HCT116 (cell line): ENCODE data around the gene TAMALIN. TPM values are rescaled to one million over a fixed set of nuclear protein-coding genes. Genes with fewer than 3 reads are reported as not detected.
A peak's percentile ranks its signal among the peaks of the same experiment; 100 is the strongest.

ENCODE experiments used
- ATAC-seq: fragments of 200-7000 bp; cut with Tn5 transposase; 2 replicates; pipeline ENCODE4 v1.9.1; 2020; ENCODE audit warnings: mild to moderate bottlenecking, moderate library complexity
- BruUV-seq: library from RNA; stranded (reverse); fragments of 400-500 nt; replicated peaks from 2 replicates; lab custom pipeline; 2021; lab: Mats Ljungman, UMichigan
- CTCF ChIA-PET: fragments of 300-600 bp; sonication (Branson Sonifier 250); formaldehyde crosslinking; loops from one replicate; lab custom pipeline; 2021; ENCODE audit warnings: antibody characterized with exemption; lab: Charles Lee
- POLR2A ChIA-PET: fragments of 300-600, 350-600 bp; sonication (Branson Sonifier 250); formaldehyde crosslinking; loops from one replicate; lab custom pipeline; 2021; ENCODE audit warnings: antibody characterized with exemption; lab: Charles Lee
- RAD21 ChIA-PET, 2 experiments: fragments of 300-600 bp; sonication (Branson Sonifier 250); formaldehyde crosslinking; loops; one replicate each; lab custom pipeline; 2023; ENCODE audit warnings: low total read pairs in 2 of 2; ENCODE audit not compliant: uncharacterized antibody in 2 of 2, unreplicated experiment in 2 of 2, low non-redundant PET in 1 of 2; lab: Charles Lee
- DNase-seq: peaks from one replicate; pipeline ENCODE4 v3.0.0-alpha.2; 2010; ENCODE audit warnings: low read depth, low spot score
- H2AFZ ChIP-seq: fragments of 200-600 bp; shearing (Covaris generic), sonication (generic); 2 replicates; pipeline ENCODE4 v1.6.1; 2017; ENCODE audit warnings: low read depth, mixed run types, mixed read lengths, antibody characterized with exemption, low read length; ENCODE audit not compliant: poor library complexity, severe bottlenecking
- H3K27ac ChIP-seq: 2 replicates; pipeline ENCODE4 v1.5.1; 2012; ENCODE audit warnings: low read depth, low read length
- H3K27me3 ChIP-seq: fragments of 200-600 bp; sonication (generic); 2 replicates; pipeline ENCODE4 v1.6.1; 2016; ENCODE audit warnings: mixed run types, low read length, mixed read lengths; ENCODE audit not compliant: insufficient read depth
- H3K36me3 ChIP-seq, 2 experiments: fragments of 200-500 bp in 1 of 2; fragments of 200-600 bp in 1 of 2; sonication (Bioruptor generic) in 1 of 2; sonication (generic) in 1 of 2; 2 replicates each; pipeline versions ENCODE4 v1.5.1 to v1.6.1; 2014 to 2016; ENCODE audit warnings: low read length in 2 of 2, inconsistent platforms in 1 of 2, mixed read lengths in 1 of 2, mixed run types in 1 of 2; ENCODE audit not compliant: insufficient read depth in 2 of 2, control insufficient read depth in 1 of 2
- H3K4me1 ChIP-seq, 2 experiments: fragments of 200-600 bp in 1 of 2; sonication (generic) in 1 of 2; 2 replicates each; pipeline versions ENCODE4 v1.5.1 to v1.6.1; 2012 to 2017; ENCODE audit warnings: low read length in 2 of 2, inconsistent platforms in 1 of 2, mild to moderate bottlenecking in 1 of 2, mixed read lengths in 1 of 2, mixed run types in 1 of 2, moderate library complexity in 1 of 2; ENCODE audit not compliant: insufficient read depth in 2 of 2, control insufficient read depth in 1 of 2
- H3K4me2 ChIP-seq: fragments of 200-600 bp; sonication (generic); 2 replicates; pipeline ENCODE4 v1.6.1; 2017; ENCODE audit warnings: mixed run types, low read length, mixed read lengths
- H3K4me3 ChIP-seq, 2 experiments: fragments of 200-600 bp in 1 of 2; sonication (generic) in 1 of 2; replicated peaks in 1 of 2; 2 replicates each; pipeline ENCODE4 v1.5.1; 2011 to 2016; ENCODE audit warnings: low read length in 2 of 2, control low read depth in 1 of 2, low read depth in 1 of 2, mild to moderate bottlenecking in 1 of 2, mixed read lengths in 1 of 2, mixed run types in 1 of 2
- H3K79me2 ChIP-seq: fragments of 200-600 bp; sonication (generic); 2 replicates; pipeline ENCODE4 v1.6.1; 2017; ENCODE audit warnings: mild to moderate bottlenecking, mixed run types, low read length, moderate library complexity, mixed read lengths; ENCODE audit not compliant: insufficient read depth
- H3K9ac ChIP-seq: fragments of 200-600 bp; sonication (generic); 2 replicates; pipeline ENCODE4 v1.6.1; 2016; ENCODE audit warnings: low read length, mixed read lengths
- H3K9me2 ChIP-seq: fragments of 200-600 bp; sonication (generic), shearing (Covaris generic); 2 replicates; pipeline ENCODE4 v1.6.1; 2017; ENCODE audit warnings: mixed run types, mild to moderate bottlenecking, moderate library complexity; ENCODE audit not compliant: insufficient read depth
- H3K9me3 ChIP-seq, 2 experiments: fragments of 200-500 bp in 1 of 2; fragments of 200-600 bp in 1 of 2; sonication (Bioruptor generic) in 1 of 2; sonication (generic) in 1 of 2; 2 replicates each; pipeline ENCODE4 v1.6.1; 2014 to 2017; ENCODE audit warnings: low read length in 2 of 2, mixed read lengths in 2 of 2, inconsistent platforms in 1 of 2, low read depth in 1 of 2, mild to moderate bottlenecking in 1 of 2, mixed run types in 1 of 2, moderate library complexity in 1 of 2; ENCODE audit not compliant: control insufficient read depth in 1 of 2, insufficient read depth in 1 of 2
- H4K20me1 ChIP-seq: fragments of 200-600 bp; sonication (generic), shearing (Covaris generic); 2 replicates; pipeline ENCODE4 v1.6.1; 2017; ENCODE audit warnings: mixed run types, mild to moderate bottlenecking, moderate library complexity; ENCODE audit not compliant: insufficient read depth
- CBX3 ChIP-seq: IDR thresholded peaks from 2 replicates; pipeline ENCODE4 v1.6.1; 2012; ENCODE audit warnings: low read depth
- ELF1 ChIP-seq: IDR thresholded peaks from 2 replicates; pipeline ENCODE4 v1.6.1; 2012; ENCODE audit warnings: low read depth, borderline replicate concordance
- EZH2 ChIP-seq: fragments of 200-600 bp; sonication (generic); IDR thresholded peaks from 2 replicates; pipeline ENCODE4 v1.6.1; 2017; ENCODE audit warnings: antibody characterized with exemption, mixed run types
- FOSL1 ChIP-seq: IDR thresholded peaks from 2 replicates; pipeline ENCODE4 v1.6.1; 2012; ENCODE audit warnings: low read depth
- POLR2A ChIP-seq: IDR thresholded peaks from 2 replicates; pipeline ENCODE4 v1.7.0; 2011; ENCODE audit warnings: borderline replicate concordance; ENCODE audit not compliant: insufficient read depth, insufficient read length; ENCODE audit errors: extremely low read depth
- POLR2AphosphoS5 ChIP-seq: IDR thresholded peaks from 2 replicates; pipeline ENCODE4 v1.6.1; 2011; ENCODE audit warnings: mild to moderate bottlenecking, low read depth, low read length, moderate library complexity
- SRF ChIP-seq: IDR thresholded peaks from 2 replicates; pipeline ENCODE4 v1.6.1; 2012; ENCODE audit warnings: low read depth
- TCF7L2 ChIP-seq: IDR thresholded peaks from 2 replicates; pipeline ENCODE4 v1.7.0; 2011; ENCODE audit warnings: borderline replicate concordance, inconsistent platforms; ENCODE audit not compliant: insufficient read depth, insufficient read length; ENCODE audit errors: extremely low read depth
- YY1 ChIP-seq: IDR thresholded peaks from 2 replicates; pipeline ENCODE4 v1.6.1; 2011; ENCODE audit warnings: low read length, low read depth, moderate library complexity, mild to moderate bottlenecking; ENCODE audit not compliant: insufficient replicate concordance; ENCODE audit errors: extremely low read depth
- ZNF274 ChIP-seq: fragments of 200-500 bp; sonication (Bioruptor generic); IDR thresholded peaks from 2 replicates; pipeline ENCODE4 v1.6.1; 2014; ENCODE audit warnings: mild to moderate bottlenecking, low read depth, low read length, inconsistent platforms
- intact Hi-C: fragments of 100-400 bp; cut with micrococcal nuclease; formaldehyde crosslinking; loops from 2 replicates; pipeline ENCODE4 v1.10.0; 2022
- total RNA-seq: library from RNA; stranded (reverse); gene quantifications from one replicate; pipeline ENCODE4 v1.2.1, GENCODE V29; 2021; ENCODE audit not compliant: unreplicated experiment
- TF ChIP-seq, protein P1 (sequence below): IDR thresholded peaks from 2 replicates; pipeline ENCODE4 v1.6.1; 2012; ENCODE audit warnings: low read depth

The TAMALIN gene
- total RNA-seq, 1 experiment from 2014 or later: 1.1 TPM

- Histone ChIP-seq H3K27me3 (no peaks in the 10 kb centered on the region), H3K9me3 (no peaks in the 10 kb centered on the region), H3K4me2 (peak overlapping the region; percentile 31), H3K36me3 (peaks cover 0 to 4% of the 10 kb centered on the region in 2 experiments; a peak in 1 of 4 replicates), H3K4me1 (peaks cover 13 to 23% of the 10 kb centered on the region in 2 experiments), H3K4me3 (no peak overlapping the region), H2AFZ (no peak overlapping the region), H4K20me1 (no peaks in the 10 kb centered on the region), H3K9ac (no peak overlapping the region), H3K79me2 (peaks cover 77% of the 10 kb centered on the region), H3K9me2 (no peaks in the 10 kb centered on the region), H3K27ac (no peak overlapping the region)
- no peak for TF ChIP-seq ZNF274
- TF ChIP-seq TCF7L2: peak; percentile 41
- ChIA-PET CTCF (interaction anchor here (3.0 kb wide), 1 partner anchor 10 kb away, joined by 14 read pairs; no protein-coding TSS in a partner anchor), POLR2A (interaction anchor here (1.0 to 1.2 kb wide), 2 partner anchors 12 to 16 kb away, joined by 3 to 4 read pairs; no protein-coding TSS in a partner anchor), RAD21 (no interaction called here)
- peak; percentile 85 for ATAC-seq
- DNase-seq: peak; percentile 57
- BruUV-seq: no TSS peak
- intact Hi-C loops: no loop called here
Measured at GRCh38 chr12:51961834-51962233, 44.9 kb upstream of the TAMALIN start.

DNA sequence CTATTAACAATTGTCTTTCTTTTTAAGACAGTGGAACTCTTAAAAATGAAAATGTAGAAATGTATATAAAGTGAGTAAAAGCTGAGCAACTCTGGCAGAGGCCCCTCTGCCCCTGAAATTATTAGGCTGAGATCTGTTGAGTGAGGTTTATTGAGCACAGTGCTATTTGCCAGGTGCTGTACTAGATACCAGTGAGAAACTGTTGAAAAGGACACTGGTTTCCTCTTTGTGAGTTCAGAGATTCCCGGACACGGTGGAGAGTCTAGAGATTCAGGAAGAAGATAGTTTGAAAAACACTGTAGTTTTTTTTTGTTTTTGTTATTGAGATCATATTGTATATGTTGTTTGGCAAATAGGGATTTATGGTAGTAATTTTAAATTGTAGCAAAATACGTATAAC, 44.0 kb upstream of the TAMALIN start:
- H3K36me3 ChIP-seq: peaks cover 0 to 4% of the 10 kb centered on the region in 2 experiments; a peak in 1 of 4 replicates
- H3K9ac ChIP-seq: no peak overlapping the region
- ChIA-PET RAD21 (no interaction called here), CTCF (interaction anchor here (3.0 kb wide), 1 partner anchor 9 kb away, joined by 14 read pairs; no protein-coding TSS in a partner anchor), POLR2A (interaction anchor here (1.2 kb wide), 1 partner anchor 13 kb away, joined by 3 read pairs; no protein-coding TSS in a partner anchor)
- H3K9me3 ChIP-seq: no peaks in the 10 kb centered on the region
- no peaks in the 10 kb centered on the region for H3K9me2 ChIP-seq
- TF ChIP-seq SRF: no peak
- TF ChIP-seq CBX3: no peak
- no peak for TF ChIP-seq FOSL1
- no peak for TF ChIP-seq TCF7L2
- TF ChIP-seq, protein P1, sequence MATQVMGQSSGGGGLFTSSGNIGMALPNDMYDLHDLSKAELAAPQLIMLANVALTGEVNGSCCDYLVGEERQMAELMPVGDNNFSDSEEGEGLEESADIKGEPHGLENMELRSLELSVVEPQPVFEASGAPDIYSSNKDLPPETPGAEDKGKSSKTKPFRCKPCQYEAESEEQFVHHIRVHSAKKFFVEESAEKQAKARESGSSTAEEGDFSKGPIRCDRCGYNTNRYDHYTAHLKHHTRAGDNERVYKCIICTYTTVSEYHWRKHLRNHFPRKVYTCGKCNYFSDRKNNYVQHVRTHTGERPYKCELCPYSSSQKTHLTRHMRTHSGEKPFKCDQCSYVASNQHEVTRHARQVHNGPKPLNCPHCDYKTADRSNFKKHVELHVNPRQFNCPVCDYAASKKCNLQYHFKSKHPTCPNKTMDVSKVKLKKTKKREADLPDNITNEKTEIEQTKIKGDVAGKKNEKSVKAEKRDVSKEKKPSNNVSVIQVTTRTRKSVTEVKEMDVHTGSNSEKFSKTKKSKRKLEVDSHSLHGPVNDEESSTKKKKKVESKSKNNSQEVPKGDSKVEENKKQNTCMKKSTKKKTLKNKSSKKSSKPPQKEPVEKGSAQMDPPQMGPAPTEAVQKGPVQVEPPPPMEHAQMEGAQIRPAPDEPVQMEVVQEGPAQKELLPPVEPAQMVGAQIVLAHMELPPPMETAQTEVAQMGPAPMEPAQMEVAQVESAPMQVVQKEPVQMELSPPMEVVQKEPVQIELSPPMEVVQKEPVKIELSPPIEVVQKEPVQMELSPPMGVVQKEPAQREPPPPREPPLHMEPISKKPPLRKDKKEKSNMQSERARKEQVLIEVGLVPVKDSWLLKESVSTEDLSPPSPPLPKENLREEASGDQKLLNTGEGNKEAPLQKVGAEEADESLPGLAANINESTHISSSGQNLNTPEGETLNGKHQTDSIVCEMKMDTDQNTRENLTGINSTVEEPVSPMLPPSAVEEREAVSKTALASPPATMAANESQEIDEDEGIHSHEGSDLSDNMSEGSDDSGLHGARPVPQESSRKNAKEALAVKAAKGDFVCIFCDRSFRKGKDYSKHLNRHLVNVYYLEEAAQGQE: no peak
- no peak for TF ChIP-seq POLR2A
- TF ChIP-seq POLR2AphosphoS5: no peak
- no peak for TF ChIP-seq EZH2
- no peak for TF ChIP-seq ELF1
- TF ChIP-seq ZNF274: no peak
- no peak for TF ChIP-seq YY1
- DNase-seq: no peak
- H4K20me1 ChIP-seq: no peaks in the 10 kb centered on the region
- H3K4me3 ChIP-seq: no peak overlapping the region
- ATAC-seq: no peak
- BruUV-seq: no TSS peak
- no peak overlapping the region for H3K4me2 ChIP-seq
- no peak overlapping the region for H2AFZ ChIP-seq
- H3K27ac ChIP-seq: no peak overlapping the region
- H3K79me2 ChIP-seq: peaks cover 73% of the 10 kb centered on the region
- intact Hi-C loops: no loop called here
- no peaks in the 10 kb centered on the region for H3K27me3 ChIP-seq
- peaks cover 13 to 23% of the 10 kb centered on the region in 2 experiments for H3K4me1 ChIP-seq
